Keratinocyte (primary cell): ENCODE measurements around the gene FUT6. TPM values are rescaled to one million over a fixed set of nuclear protein-coding genes. Genes with fewer than 3 reads are reported as not detected.
"Not testable (repeated sequence)": the region's sequence is repeated elsewhere in the genome, so short reads cannot be mapped to it uniquely, and the experiment has no call there.

ENCODE experiments used
- DNase-seq: peaks from one replicate; pipeline ENCODE4 v3.0.0-alpha.2; 2011; ENCODE audit warnings: low read depth, missing footprints, low spot score
- FAIRE-seq: peaks from 2 replicates; lab custom pipeline; 2011; peaks lifted over from hg19 to GRCh38; lab: Jason Lieb, UNC
- H2AFZ ChIP-seq: 2 replicates; pipeline ENCODE4 v1.6.0; 2012; ENCODE audit warnings: low read length, control low read depth, inconsistent platforms; ENCODE audit not compliant: control insufficient read depth
- H3K27ac ChIP-seq: 2 replicates; pipeline ENCODE4 v1.5.1; 2011; ENCODE audit warnings: low read length; ENCODE audit not compliant: control insufficient read depth, insufficient read depth
- H3K27me3 ChIP-seq: 3 replicates; pipeline ENCODE4 v1.6.0; 2011; ENCODE audit warnings: low read length; ENCODE audit not compliant: control insufficient read depth, insufficient read depth; ENCODE audit errors: extremely low read depth
- H3K36me3 ChIP-seq, 2 experiments: 2 replicates in 1 of 2; 3 replicates in 1 of 2; pipeline ENCODE4 v1.5.1; 2011; ENCODE audit warnings: low read length in 2 of 2, mild to moderate bottlenecking in 1 of 2; ENCODE audit not compliant: control insufficient read depth in 2 of 2, insufficient read depth in 2 of 2; ENCODE audit errors: extremely low read depth in 1 of 2
- H3K4me1 ChIP-seq: 3 replicates; pipeline ENCODE4 v1.5.1; 2011; ENCODE audit warnings: low read length; ENCODE audit not compliant: control insufficient read depth, insufficient read depth; ENCODE audit errors: extremely low read depth
- H3K4me2 ChIP-seq: 3 replicates; pipeline ENCODE4 v1.6.0; 2011; ENCODE audit warnings: low read depth, low read length; ENCODE audit not compliant: control insufficient read depth, insufficient read depth; ENCODE audit errors: extremely low read depth
- H3K4me3 ChIP-seq, 3 experiments: fragments of 200-600 bp in 1 of 3; sonication (generic) in 1 of 3; 2 replicates in 2 of 3; 3 replicates in 1 of 3; pipeline ENCODE4 v1.5.1; 2011 to 2016; ENCODE audit warnings: low read length in 3 of 3, mild to moderate bottlenecking in 3 of 3, control low read depth in 2 of 3, inconsistent platforms in 1 of 3, low read depth in 1 of 3, mixed read lengths in 1 of 3, mixed run types in 1 of 3, moderate library complexity in 1 of 3; ENCODE audit not compliant: control insufficient read depth in 2 of 3, insufficient read depth in 2 of 3; ENCODE audit errors: extremely low read depth in 1 of 3
- H3K79me2 ChIP-seq: 2 replicates; pipeline ENCODE4 v1.6.0; 2012; ENCODE audit warnings: low read length; ENCODE audit not compliant: control insufficient read depth, insufficient read depth
- H3K9ac ChIP-seq: 3 replicates; pipeline ENCODE4 v1.6.0; 2011; ENCODE audit warnings: low read length; ENCODE audit not compliant: control insufficient read depth, insufficient read depth; ENCODE audit errors: extremely low read depth
- H3K9me1 ChIP-seq: 3 replicates; pipeline ENCODE4 v1.6.0; 2011; ENCODE audit warnings: low read length; ENCODE audit not compliant: control insufficient read depth, insufficient read depth; ENCODE audit errors: extremely low read depth
- H3K9me3 ChIP-seq: 2 replicates; pipeline ENCODE4 v1.5.1; 2012; ENCODE audit warnings: low read depth, low read length; ENCODE audit not compliant: control insufficient read depth
- H4K20me1 ChIP-seq: 3 replicates; pipeline ENCODE4 v1.6.0; 2011; ENCODE audit warnings: low read length; ENCODE audit not compliant: control insufficient read depth, insufficient read depth; ENCODE audit errors: extremely low read depth
- EZH2 ChIP-seq: IDR thresholded peaks from one replicate; pipeline ENCODE4 v1.6.1; 2012; ENCODE audit warnings: inconsistent platforms, mild to moderate bottlenecking, low read length, moderate library complexity
- dilution Hi-C: fragments of 300-500 bp; cut with MboI; formaldehyde crosslinking; loops from one replicate; pipeline ENCODE4 v1.7.0; 2020; ENCODE audit warnings: low sequenced_read_pairs; ENCODE audit not compliant: extremely low pct_ligation_motif_present
- polyA minus RNA-seq, 3 experiments: library from RNA; depleted of rRNA, polyadenylated mRNA; stranded (reverse); fragments of >200 nt; gene quantifications; 1 replicate in 1 of 3; 2 replicates in 1 of 3; 3 replicates in 1 of 3; pipeline ENCODE4 v1.2.3, GENCODE V29; 2011
- polyA plus RNA-seq, 5 experiments: library from polyadenylated mRNA; depleted of rRNA in 3 of 5; stranded (reverse) in 3 of 5; stranded (forward) in 1 of 5; unstranded in 1 of 5; fragments of >200 nt; gene quantifications; 1 replicate in 1 of 5; 2 replicates in 3 of 5; 3 replicates in 1 of 5; pipeline versions ENCODE4 v1.2.1 to v1.2.3, GENCODE V29; 2011 to 2012; ENCODE audit warnings: missing spikeins in 2 of 5, low read depth in 1 of 5, low replicate concordance in 1 of 5
- TF ChIP-seq, protein P1 (sequence below), 3 experiments: IDR thresholded peaks in 1 of 3; conservative IDR thresholded peaks in 1 of 3; optimal IDR thresholded peaks in 1 of 3; 2 replicates in 2 of 3; 3 replicates in 1 of 3; pipeline versions ENCODE3 to v1.5.1; 2011; ENCODE audit warnings: low read length in 3 of 3, mild to moderate bottlenecking in 3 of 3, moderate library complexity in 2 of 3, control low read depth in 1 of 3, inconsistent platforms in 1 of 3; ENCODE audit not compliant: insufficient read depth in 2 of 3; ENCODE audit errors: extremely low read depth in 1 of 3

FUT6 gene, protein sequence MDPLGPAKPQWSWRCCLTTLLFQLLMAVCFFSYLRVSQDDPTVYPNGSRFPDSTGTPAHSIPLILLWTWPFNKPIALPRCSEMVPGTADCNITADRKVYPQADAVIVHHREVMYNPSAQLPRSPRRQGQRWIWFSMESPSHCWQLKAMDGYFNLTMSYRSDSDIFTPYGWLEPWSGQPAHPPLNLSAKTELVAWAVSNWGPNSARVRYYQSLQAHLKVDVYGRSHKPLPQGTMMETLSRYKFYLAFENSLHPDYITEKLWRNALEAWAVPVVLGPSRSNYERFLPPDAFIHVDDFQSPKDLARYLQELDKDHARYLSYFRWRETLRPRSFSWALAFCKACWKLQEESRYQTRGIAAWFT
- not detected in 3 replicates for polyA plus RNA-seq
- polyA plus RNA-seq (2011; ENCODE audit: low read depth), result not detected
- 0.04 TPM in 1 of 2 replicates, not detected in the other for polyA plus RNA-seq (2011; cell fraction: cytosol; rRNA removed)
- polyA plus RNA-seq (2011; cell fraction: nucleus; rRNA removed), result 0.11 and 0.25 TPM in 2 replicates
- 0.34 TPM in 1 of 2 replicates, not detected in the other for polyA plus RNA-seq (2012; ENCODE audit: low replicate concordance)
- not detected in 3 replicates for polyA minus RNA-seq
- not detected for polyA minus RNA-seq (2011; cell fraction: cytosol; rRNA and poly(A)+ RNA removed)
- not detected in 2 replicates for polyA minus RNA-seq (2011; cell fraction: nucleus; rRNA and poly(A)+ RNA removed)

DNA sequence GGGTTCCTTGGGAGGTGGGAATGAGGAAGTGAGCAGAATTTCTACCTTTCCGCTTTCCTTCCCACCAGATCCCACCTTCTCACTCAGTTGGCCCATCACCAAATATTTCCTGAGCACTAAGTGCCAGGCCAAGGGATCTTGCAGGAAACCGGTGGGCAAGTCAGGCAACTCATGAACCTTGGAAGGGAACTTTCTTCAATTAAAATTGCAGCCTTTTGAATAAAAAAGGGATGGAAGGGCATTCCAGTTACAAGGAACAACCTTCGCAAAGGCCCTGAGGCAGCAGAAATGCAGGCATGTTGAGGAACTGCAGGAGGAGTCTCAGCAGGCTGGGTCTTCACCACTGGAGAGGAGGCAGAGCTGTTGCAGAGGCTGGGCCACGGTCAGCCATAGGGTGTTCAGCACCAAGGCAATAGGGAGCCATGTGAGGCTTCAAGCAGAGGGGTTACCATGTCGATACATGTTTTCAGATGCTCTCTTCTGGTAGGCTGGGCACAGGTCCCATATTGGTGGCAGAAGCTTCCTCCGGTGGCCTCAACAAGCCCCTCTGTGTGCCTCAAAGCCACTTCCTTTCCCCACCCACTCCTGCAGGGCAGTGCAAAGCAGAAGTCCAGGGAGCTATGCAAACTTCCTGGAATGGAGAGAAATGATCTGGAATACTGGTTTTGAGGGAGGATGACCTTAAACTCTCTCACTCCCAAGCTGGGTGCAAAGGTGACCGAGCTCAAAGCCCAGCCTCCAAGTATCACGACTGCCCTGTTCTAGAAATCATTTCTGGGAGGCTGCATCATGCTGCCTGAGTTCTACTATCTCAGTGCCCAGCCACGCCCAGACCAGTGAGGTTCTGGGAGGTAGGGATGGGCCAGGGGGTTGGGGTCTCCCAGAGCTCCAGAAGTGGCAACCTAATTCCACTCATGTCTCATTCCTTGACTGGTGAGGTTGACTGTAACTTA lies at the start of gene FUT6:
Gene FUT6 (minus strand): TSS at position 638 of the 953 bp plus-strand sequence. CDS start 7,135 bp downstream, outside the sequence.
- FAIRE-seq, result no peak
- dilution Hi-C loops, result no loop called here

DNA sequence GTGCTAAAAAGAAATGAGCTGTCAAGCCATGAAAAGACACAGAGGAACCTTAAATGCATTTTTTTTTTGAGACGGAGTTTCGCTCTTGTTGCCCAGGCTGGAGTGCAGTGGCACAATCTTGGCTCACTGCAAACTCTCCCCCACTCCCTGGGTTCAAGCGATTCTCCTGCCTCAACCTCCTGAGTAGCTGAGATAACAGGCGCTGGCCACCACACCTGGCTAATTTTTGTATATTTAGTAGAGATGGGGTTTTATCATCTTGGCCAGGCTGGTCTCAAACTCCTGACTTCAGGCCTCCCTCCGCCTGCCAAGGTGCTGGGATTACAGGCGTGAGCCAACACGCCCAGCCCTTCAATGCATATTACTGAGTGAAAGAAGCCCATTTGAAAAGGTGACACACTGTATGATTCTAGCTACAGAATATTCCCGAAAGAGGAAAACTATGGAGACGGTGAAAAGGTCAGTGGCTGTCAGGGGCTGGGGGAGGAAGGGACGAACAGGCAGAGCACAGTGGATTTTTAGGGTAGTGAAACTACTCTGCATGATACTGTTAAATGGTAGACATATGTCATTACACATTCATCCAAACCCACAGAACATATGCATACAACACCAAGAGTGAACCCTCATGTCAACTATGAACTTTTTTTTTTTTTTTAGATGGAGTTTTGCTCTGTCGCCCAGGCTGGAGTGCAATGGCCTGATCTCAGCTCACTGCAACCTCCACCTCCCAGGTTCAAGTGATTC lies 44.7 kb upstream of the FUT6 start:
- H3K27me3 ChIP-seq, H2AFZ ChIP-seq, H3K4me2 ChIP-seq, H3K4me1 ChIP-seq, H4K20me1 ChIP-seq, H3K27ac ChIP-seq, dilution Hi-C loops, H3K9ac ChIP-seq, H3K79me2 ChIP-seq, DNase-seq, H3K9me1 ChIP-seq, H3K4me3 ChIP-seq, H3K9me3 ChIP-seq, H3K36me3 ChIP-seq: not testable (repeated sequence)
- FAIRE-seq, result peak; percentile 52

More for the DNA sequence above, at the start of gene FUT6:
- Histone ChIP-seq H3K4me1 (peaks cover 3% of the 10 kb centered on the region), H3K27ac (no peak within 1 kb of the TSS), H3K4me2 (no peak within 1 kb of the TSS), H3K79me2 (no peaks in the 10 kb centered on the region), H4K20me1 (no peaks in the 10 kb centered on the region), H3K27me3 (peaks cover 4% of the 10 kb centered on the region), H3K9ac (no peak within 1 kb of the TSS), H3K9me3 (no peaks in the 10 kb centered on the region), H3K4me3 (no peak within 1 kb of the TSS), H2AFZ (no peak within 1 kb of the TSS), H3K9me1 (no peaks in the 10 kb centered on the region), H3K36me3 (no peaks in the 10 kb centered on the region)
- no peak for TF ChIP-seq EZH2
- TF ChIP-seq, protein P1, sequence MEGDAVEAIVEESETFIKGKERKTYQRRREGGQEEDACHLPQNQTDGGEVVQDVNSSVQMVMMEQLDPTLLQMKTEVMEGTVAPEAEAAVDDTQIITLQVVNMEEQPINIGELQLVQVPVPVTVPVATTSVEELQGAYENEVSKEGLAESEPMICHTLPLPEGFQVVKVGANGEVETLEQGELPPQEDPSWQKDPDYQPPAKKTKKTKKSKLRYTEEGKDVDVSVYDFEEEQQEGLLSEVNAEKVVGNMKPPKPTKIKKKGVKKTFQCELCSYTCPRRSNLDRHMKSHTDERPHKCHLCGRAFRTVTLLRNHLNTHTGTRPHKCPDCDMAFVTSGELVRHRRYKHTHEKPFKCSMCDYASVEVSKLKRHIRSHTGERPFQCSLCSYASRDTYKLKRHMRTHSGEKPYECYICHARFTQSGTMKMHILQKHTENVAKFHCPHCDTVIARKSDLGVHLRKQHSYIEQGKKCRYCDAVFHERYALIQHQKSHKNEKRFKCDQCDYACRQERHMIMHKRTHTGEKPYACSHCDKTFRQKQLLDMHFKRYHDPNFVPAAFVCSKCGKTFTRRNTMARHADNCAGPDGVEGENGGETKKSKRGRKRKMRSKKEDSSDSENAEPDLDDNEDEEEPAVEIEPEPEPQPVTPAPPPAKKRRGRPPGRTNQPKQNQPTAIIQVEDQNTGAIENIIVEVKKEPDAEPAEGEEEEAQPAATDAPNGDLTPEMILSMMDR (optimal IDR thresholded peaks at IDR 0.05 in 1 of 3, IDR thresholded peaks at IDR 0.05 in 1 of 3, conservative IDR thresholded peaks at IDR 0.05 in 1 of 3; ENCODE audit: extremely low read depth in 1 of 3, insufficient read depth in 2 of 3, low read length in 3 of 3), result no peak
- DNase-seq, result no peak

DNA sequence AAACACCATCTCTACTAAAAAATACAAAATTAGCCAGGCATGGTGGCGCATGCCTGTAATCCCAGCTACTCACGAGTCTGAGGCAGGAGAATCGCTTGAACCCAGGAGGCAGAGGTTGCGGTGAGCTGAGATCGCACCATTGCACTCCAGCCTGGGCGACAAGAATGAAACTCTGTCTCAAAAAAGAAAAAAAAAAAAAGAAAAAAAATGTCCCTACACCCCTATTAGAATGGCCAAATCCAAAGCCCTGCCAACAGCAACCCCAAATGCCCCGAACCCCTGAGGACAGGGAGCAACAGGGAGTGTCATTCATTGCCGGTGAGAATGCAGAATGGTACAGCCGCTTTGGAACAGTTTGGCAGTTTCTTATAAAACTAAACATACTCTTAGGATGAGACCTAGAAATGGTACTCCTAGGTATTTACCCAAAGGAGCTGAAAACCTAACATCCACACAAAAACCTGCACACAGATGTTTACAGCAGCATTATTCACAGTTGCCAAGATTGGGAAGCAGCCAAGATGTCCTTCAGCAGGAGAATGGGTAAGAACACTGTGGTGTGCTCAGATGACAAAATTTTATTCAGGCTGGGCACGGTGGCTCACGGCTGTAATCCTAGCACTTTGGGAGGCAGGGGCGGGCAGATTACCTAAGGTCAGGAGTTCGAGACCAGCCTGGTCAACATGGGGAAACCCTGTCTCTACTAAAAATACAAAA lies 43.8 kb upstream of the FUT6 start:
- dilution Hi-C loops, FAIRE-seq, H3K4me3 ChIP-seq, H2AFZ ChIP-seq, H3K9ac ChIP-seq, H3K27me3 ChIP-seq, H3K9me3 ChIP-seq, H3K27ac ChIP-seq, H3K9me1 ChIP-seq, H4K20me1 ChIP-seq, H3K79me2 ChIP-seq, H3K36me3 ChIP-seq, H3K4me2 ChIP-seq, DNase-seq, H3K4me1 ChIP-seq: not testable (repeated sequence)
